Testis (tissue), 2 donors: ENCODE results near the gene PPP4R3B.
"Not testable (repeated sequence)": the region's sequence is repeated elsewhere in the genome, so short reads cannot be mapped to it uniquely, and the experiment has no call there.

Experiments used
- POLR2A ChIP-seq: fragments of 450-650 bp; IDR thresholded peaks from one replicate; pipeline ENCODE4 v1.6.1; 2017; ENCODE audit warnings: antibody characterized with exemption, mild to moderate bottlenecking, moderate library complexity
- TF ChIP-seq, protein P1 (sequence below), 3 experiments: fragments of 450-650 bp in 2 of 3; fragments of 200-600 bp in 1 of 3; sonication (generic) in 1 of 3; IDR thresholded peaks; one replicate each; pipeline ENCODE4 v1.5.1; 2016 to 2019; ENCODE audit warnings: antibody characterized with exemption in 3 of 3, mild to moderate bottlenecking in 2 of 3, moderate library complexity in 1 of 3

DNA sequence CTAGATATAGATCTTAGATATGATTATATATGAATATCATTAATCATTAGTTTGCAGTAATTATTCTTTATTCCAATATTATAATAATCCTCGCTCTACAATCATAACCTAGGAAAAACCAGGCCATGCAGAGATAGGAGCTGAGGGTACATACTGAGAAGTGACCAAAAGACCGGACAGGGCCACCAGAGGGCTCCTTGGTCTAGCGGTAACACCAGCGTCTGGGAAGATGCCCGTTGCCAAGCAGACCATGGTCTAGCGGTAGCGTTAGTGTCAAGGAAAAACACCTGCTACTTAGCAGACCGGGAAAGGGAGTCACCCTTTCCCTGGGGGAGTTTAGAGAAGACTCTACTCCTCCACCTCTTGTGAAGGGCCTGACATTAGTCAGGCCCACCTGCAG is 48.4 kb downstream of the PPP4R3B start:
- TF ChIP-seq, protein P1, sequence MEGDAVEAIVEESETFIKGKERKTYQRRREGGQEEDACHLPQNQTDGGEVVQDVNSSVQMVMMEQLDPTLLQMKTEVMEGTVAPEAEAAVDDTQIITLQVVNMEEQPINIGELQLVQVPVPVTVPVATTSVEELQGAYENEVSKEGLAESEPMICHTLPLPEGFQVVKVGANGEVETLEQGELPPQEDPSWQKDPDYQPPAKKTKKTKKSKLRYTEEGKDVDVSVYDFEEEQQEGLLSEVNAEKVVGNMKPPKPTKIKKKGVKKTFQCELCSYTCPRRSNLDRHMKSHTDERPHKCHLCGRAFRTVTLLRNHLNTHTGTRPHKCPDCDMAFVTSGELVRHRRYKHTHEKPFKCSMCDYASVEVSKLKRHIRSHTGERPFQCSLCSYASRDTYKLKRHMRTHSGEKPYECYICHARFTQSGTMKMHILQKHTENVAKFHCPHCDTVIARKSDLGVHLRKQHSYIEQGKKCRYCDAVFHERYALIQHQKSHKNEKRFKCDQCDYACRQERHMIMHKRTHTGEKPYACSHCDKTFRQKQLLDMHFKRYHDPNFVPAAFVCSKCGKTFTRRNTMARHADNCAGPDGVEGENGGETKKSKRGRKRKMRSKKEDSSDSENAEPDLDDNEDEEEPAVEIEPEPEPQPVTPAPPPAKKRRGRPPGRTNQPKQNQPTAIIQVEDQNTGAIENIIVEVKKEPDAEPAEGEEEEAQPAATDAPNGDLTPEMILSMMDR (IDR thresholded peaks at IDR 0.05): not testable (repeated sequence)
- not testable (repeated sequence) for TF ChIP-seq POLR2A
